Fibroblast of villous mesenchyme (primary cell): ENCODE results near the gene GFRA1. TPM values are rescaled to one million over a fixed set of nuclear protein-coding genes. Genes with fewer than 3 reads are reported as not detected.

Experiments
- DNase-seq: peaks from one replicate; pipeline ENCODE4 v3.0.0-alpha.2; 2010; ENCODE audit warnings: low read depth
- H3K4me3 ChIP-seq: 2 replicates; pipeline ENCODE4 v1.5.1; 2011; ENCODE audit warnings: low read depth, mild to moderate bottlenecking, low read length
- CTCF ChIP-seq: IDR thresholded peaks from 2 replicates; pipeline ENCODE4 v1.5.1; 2012; ENCODE audit warnings: low read depth, mild to moderate bottlenecking, low read length; ENCODE audit not compliant: insufficient read depth
- total RNA-seq: library from RNA; depleted of rRNA; stranded (reverse); fragments of >200 nt; gene quantifications from 2 replicates; pipeline ENCODE4 v1.2.3, GENCODE V29; 2012

The GFRA1 gene
- total RNA-seq, 1 donor = 59.6 TPM

DNA sequence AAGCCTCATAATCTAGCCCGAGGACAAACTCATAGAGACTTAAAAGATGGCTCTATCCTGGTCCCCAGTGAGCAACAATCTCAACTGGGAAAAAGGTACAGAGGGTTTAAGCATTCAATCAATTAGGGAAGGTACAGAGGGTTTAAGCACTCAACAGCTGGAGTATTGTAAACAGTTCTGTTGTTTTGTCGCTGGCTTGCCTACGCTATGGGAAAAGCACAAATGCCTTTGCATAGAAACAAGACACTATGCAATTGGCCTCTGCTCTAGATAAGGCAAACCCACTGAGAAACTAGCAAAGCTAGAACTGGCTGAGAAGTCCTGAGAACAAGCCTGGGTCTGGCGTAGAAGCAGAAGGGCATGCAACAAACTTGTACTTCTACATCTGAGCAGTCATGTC lies 69.3 kb downstream of the GFRA1 start:
- DNase-seq = no peak
- no peak for TF ChIP-seq CTCF
- H3K4me3 ChIP-seq = no peak overlapping the region

DNA sequence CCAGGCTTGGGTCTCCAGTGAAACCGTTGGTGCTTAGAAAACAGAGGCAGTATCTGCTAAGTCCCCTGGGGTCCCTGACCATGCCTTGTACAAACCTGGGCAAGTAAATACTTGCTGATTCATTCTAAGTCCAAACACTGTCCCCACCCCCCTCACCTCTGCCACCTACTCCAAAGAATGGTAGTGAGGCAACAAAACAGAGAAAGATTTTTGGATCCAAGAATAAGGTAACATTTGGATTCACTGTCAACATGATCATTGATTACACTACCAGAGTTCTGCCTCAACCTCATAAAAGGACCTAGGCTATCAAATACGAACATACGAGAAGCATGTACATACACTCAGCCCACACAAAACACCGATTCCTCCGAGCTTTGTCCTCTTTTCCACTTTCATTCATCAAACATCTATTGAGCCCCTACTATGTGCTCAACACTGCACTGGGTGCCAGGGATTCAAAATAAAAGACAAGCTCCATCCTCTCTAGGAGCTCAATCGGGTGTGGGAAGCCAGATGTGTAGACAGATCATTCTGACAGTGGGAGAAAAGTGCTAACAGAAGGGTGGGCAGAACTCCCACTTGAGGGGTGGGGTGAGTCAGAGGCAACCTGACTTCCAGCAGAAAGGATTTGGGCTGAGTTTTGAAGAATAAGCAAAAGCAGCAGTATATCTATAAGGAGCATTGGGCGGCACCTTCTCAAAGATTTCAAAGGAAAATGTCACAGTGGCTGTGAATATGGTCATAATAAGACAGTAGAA lies 71.2 kb downstream of the GFRA1 start:
- DNase-seq = no peak
- TF ChIP-seq CTCF = no peak

GRCh38 chr10:116201011-116201410 lies 72.0 kb downstream of the GFRA1 start:
- no peak for TF ChIP-seq CTCF
- no peak for DNase-seq
- H3K4me3 ChIP-seq = no peak overlapping the region

More for the DNA sequence above, 71.2 kb downstream of the GFRA1 start:
- no peak overlapping the region for H3K4me3 ChIP-seq

GRCh38 chr10:116198676-116199035 lies 74.3 kb downstream of the GFRA1 start:
- DNase-seq = peak; percentile 33
- H3K4me3 ChIP-seq = no peak overlapping the region
- TF ChIP-seq CTCF = no peak

DNA sequence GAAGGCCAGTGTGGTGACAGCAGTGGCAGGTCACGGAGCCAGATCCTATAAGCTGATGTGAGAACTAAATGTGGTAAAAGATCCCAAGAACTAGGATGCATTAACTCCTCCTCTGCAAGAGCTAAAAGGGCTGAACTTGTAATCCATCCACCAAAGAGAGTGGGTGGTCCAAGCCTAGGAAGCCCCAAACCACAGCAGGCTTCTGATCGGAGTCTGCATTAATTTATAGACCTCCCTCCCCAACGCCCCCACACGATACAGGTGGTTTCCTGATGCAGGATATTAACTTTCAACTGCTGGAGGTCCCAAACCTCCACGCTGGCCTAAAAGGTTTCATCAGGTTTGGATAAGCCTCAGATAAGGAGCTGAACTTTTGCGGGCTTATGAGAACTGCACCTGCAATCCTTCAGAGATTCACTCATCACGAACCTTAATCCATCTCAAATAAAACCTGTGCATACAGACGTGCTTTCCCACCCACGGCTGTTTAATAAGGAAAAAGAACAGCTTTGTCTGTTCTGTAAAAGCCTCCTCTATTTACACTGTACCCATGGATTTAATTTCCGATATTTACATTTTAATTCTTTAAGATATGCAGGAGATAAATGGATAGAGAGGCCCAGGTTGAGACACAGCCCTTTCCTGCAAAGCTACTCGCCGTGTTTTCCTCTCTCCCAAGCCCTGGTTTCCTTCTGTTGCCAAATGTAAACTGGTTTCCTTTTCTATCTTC lies 74.9 kb downstream of the GFRA1 start:
- DNase-seq = no peak
- no peak overlapping the region for H3K4me3 ChIP-seq
- TF ChIP-seq CTCF = no peak

GRCh38 chr10:116195583-116195982 lies 77.4 kb downstream of the GFRA1 start:
- no peak overlapping the region for H3K4me3 ChIP-seq
- no peak for TF ChIP-seq CTCF
- no peak for DNase-seq
